GM12872 (cell line): ENCODE results near the gene CLN6.

ENCODE experiments used
- CTCF ChIP-seq: IDR thresholded peaks from 3 replicates; pipeline ENCODE4 v1.5.1; 2011; ENCODE audit warnings: low read depth, mild to moderate bottlenecking, low read length, moderate library complexity; ENCODE audit not compliant: insufficient read depth

Gene CLN6

DNA sequence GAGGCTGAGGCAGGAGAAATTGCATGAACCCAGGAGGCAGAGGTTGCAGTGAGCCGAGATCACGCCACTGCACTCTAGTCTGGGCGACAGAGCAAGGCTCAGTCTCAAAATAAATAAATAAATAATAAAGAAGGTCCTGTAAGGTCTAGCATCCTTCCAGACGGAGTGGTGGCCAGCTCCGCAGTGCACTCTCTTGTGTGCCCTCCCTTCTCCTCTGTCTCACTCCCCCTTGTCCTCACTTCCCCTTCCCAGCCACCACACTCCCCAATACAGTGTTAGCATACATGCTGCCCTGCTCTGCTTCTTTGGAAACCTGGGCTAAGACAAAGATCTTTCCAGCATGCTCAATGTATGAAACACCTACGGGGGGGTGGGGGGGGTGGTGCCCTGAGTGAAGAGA lies 3.4 kb upstream of the CLN6 start:
- TF ChIP-seq CTCF = no peak

GRCh38 chr15:68232449-68232848 lies 2.9 kb upstream of the CLN6 start:
- TF ChIP-seq CTCF = no peak

DNA sequence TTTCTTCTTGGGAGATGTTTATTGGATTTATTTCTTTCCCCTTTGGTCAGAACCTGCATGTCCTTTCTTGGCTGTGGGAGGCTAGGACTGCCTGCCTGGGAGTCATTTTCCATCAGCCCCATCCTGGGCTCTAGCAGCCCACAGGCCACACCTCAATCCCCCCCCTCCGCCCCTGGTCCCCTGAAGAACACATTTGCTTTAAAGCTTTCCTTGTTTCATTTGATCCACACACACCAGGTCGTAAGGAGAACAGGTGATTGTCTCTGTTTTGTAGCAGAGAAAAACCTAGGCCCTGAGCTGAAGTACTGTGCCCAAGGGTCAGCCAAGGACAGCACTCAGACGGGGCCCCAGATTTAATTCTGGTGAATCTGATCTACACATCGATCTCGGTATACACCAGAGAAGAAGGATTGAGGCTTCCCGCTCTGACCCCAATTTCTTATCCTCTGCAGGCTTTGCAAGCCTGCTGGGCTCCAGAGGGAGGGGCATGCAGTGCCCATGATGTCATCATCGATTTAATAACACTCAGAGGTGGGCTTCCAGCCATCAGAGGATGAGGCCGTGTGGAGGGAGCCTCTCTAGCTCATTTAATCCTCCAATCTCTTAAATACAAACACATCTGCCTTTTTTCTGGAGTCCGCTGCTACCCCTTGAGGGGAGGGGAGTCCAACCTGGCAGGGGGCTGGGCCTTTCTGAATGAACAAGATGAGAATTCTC lies 1.7 kb upstream of the CLN6 start:
- TF ChIP-seq CTCF = no peak

GRCh38 chr15:68230157-68231100 lies 901 bp upstream of the CLN6 start:
- no peak for TF ChIP-seq CTCF

GRCh38 chr15:68228971-68229385 lies 550 bp downstream of the CLN6 start:
- TF ChIP-seq CTCF = no peak

DNA sequence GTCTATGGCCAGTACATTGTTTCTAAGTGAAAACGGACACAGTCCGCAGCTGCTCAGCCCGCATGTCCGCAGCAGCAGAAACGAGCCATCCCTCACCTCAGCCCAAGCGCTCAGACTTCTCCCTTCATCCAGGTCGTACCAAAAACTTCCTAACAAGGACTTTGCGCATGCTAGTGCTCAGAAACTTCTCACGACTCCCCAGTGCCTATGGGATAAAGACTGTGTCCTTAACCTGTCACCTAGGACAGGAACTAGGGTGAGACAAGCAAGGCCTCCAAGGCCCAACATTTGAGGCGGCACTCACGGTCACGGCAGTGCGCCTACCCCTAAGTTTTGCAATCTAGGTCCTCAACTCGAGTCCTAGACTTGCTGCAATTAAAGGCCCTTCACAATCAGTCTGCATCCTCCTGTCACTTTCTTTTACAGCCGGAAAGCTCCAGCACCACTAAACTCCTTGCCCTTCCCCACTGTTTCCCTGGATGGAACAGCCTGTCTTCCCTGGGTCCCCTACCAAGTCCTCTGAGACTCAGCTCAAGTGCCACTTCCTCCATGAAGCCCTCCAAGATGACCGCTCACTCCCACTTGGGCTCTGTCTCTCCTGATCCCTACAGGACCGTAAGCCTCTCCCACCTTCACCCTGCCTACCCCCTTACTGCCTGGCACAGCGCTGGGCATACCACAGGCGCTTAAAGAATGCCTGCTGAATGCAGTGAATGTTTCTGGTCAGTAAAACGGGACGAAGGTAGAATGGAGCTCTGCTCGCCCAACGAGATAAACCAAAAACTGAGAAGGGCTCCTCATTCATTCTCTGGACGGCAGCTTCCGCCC lies 1.2 kb downstream of the CLN6 start:
- TF ChIP-seq CTCF = no peak
